GM23338 (cell line): ENCODE data around the gene SIRPB2.

ENCODE experiments used
- CREB1 ChIP-seq: fragments of 250-450 bp; sonication (Bioruptor Pico); IDR thresholded peaks from 2 replicates; pipeline ENCODE4 v1.5.0; 2020; ENCODE audit warnings: low read depth, mild to moderate bottlenecking, moderate library complexity
- CTCF ChIP-seq, 2 experiments: fragments of 200-600 bp in 1 of 2; sonication (generic) in 1 of 2; conservative IDR thresholded peaks; 2 replicates each; pipeline versions ENCODE4 v1.5.1 to v1.6.1; 2016 to 2017; ENCODE audit warnings: antibody characterized with exemption in 2 of 2, low read depth in 2 of 2, mild to moderate bottlenecking in 2 of 2, moderate library complexity in 1 of 2
- EZH2 ChIP-seq: fragments of 200-600 bp; sonication (generic); IDR thresholded peaks from one replicate; pipeline ENCODE4 v1.8.0; 2017; ENCODE audit warnings: antibody characterized with exemption, mild to moderate bottlenecking, low read depth; ENCODE audit not compliant: unreplicated experiment
- EZH2phosphoT487 ChIP-seq: fragments of 200-600 bp; sonication (generic); IDR thresholded peaks from one replicate; pipeline ENCODE4 v1.8.1; 2018; ENCODE audit warnings: antibody characterized with exemption; ENCODE audit not compliant: unreplicated experiment
- JUNB ChIP-seq: IDR thresholded peaks from one replicate; pipeline ENCODE4 v1.6.1; 2016; ENCODE audit warnings: antibody characterized with exemption; ENCODE audit not compliant: unreplicated experiment
- NANOG ChIP-seq: IDR thresholded peaks from 2 replicates; pipeline ENCODE4 v1.6.1; 2016; ENCODE audit warnings: antibody characterized with exemption, borderline replicate concordance
- POLR2AphosphoS5 ChIP-seq: IDR thresholded peaks from 2 replicates; pipeline ENCODE4 v1.6.1; 2016; ENCODE audit warnings: antibody characterized with exemption, low read depth
- REST ChIP-seq: IDR thresholded peaks from one replicate; pipeline ENCODE4 v1.6.1; 2018; ENCODE audit warnings: antibody characterized with exemption; ENCODE audit not compliant: unreplicated experiment
- STAT1 ChIP-seq: IDR thresholded peaks from one replicate; pipeline ENCODE4 v1.6.1; 2016; ENCODE audit warnings: antibody characterized with exemption; ENCODE audit not compliant: unreplicated experiment
- ZNF114 ChIP-seq: fragments of 250-450 bp; sonication (Bioruptor Pico); IDR thresholded peaks from 2 replicates; pipeline ENCODE4 v1.5.0; 2020; ENCODE audit warnings: mild to moderate bottlenecking, moderate library complexity
- ZNF331 ChIP-seq: fragments of 250-450 bp; sonication (Bioruptor Pico); IDR thresholded peaks from 2 replicates; pipeline ENCODE4 v1.5.0; 2020; ENCODE audit warnings: low read depth, mild to moderate bottlenecking, moderate library complexity
- TF ChIP-seq, protein P1 (sequence below): IDR thresholded peaks from 2 replicates; pipeline ENCODE4 v1.6.1; 2016; ENCODE audit warnings: antibody characterized with exemption
- TF ChIP-seq, protein P2 (sequence below): fragments of 250-450 bp; sonication (Bioruptor Pico); IDR thresholded peaks from 2 replicates; pipeline ENCODE4 v1.5.0; 2020; ENCODE audit warnings: mild to moderate bottlenecking, moderate library complexity

DNA sequence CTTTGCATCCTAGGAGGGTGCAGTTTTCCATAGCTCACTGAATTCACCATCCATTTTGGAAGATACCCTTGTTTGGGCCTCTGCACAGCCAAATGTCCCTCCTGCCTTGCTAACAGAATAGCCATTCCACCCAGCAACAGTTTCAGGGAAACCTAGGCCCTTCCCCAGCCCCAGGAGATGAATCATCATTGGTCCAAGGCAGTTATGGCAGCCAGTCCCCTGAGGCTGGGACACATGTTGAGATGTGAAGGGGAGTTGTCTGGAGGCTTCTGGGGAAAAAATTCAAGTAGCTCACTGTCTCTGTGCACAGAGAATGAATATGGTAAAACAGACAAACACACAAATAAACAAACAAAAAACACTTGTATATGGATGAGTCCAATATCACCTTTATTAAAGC, 17.4 kb upstream of the SIRPB2 start:
- TF ChIP-seq CTCF (conservative IDR thresholded peaks at IDR 0.05; ENCODE audit: low read depth in 2 of 2) (no peak), EZH2phosphoT487 (no peak), EZH2 (no peak), REST (no peak), ZNF114 (no peak), POLR2AphosphoS5 (no peak), JUNB (no peak), CREB1 (CRISPR knock-in tag) (no peak), STAT1 (no peak), NANOG (no peak), ZNF331 (CRISPR knock-in tag) (no peak)
- TF ChIP-seq, protein P1, sequence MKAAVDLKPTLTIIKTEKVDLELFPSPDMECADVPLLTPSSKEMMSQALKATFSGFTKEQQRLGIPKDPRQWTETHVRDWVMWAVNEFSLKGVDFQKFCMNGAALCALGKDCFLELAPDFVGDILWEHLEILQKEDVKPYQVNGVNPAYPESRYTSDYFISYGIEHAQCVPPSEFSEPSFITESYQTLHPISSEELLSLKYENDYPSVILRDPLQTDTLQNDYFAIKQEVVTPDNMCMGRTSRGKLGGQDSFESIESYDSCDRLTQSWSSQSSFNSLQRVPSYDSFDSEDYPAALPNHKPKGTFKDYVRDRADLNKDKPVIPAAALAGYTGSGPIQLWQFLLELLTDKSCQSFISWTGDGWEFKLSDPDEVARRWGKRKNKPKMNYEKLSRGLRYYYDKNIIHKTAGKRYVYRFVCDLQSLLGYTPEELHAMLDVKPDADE, result no peak
- TF ChIP-seq, protein P2, sequence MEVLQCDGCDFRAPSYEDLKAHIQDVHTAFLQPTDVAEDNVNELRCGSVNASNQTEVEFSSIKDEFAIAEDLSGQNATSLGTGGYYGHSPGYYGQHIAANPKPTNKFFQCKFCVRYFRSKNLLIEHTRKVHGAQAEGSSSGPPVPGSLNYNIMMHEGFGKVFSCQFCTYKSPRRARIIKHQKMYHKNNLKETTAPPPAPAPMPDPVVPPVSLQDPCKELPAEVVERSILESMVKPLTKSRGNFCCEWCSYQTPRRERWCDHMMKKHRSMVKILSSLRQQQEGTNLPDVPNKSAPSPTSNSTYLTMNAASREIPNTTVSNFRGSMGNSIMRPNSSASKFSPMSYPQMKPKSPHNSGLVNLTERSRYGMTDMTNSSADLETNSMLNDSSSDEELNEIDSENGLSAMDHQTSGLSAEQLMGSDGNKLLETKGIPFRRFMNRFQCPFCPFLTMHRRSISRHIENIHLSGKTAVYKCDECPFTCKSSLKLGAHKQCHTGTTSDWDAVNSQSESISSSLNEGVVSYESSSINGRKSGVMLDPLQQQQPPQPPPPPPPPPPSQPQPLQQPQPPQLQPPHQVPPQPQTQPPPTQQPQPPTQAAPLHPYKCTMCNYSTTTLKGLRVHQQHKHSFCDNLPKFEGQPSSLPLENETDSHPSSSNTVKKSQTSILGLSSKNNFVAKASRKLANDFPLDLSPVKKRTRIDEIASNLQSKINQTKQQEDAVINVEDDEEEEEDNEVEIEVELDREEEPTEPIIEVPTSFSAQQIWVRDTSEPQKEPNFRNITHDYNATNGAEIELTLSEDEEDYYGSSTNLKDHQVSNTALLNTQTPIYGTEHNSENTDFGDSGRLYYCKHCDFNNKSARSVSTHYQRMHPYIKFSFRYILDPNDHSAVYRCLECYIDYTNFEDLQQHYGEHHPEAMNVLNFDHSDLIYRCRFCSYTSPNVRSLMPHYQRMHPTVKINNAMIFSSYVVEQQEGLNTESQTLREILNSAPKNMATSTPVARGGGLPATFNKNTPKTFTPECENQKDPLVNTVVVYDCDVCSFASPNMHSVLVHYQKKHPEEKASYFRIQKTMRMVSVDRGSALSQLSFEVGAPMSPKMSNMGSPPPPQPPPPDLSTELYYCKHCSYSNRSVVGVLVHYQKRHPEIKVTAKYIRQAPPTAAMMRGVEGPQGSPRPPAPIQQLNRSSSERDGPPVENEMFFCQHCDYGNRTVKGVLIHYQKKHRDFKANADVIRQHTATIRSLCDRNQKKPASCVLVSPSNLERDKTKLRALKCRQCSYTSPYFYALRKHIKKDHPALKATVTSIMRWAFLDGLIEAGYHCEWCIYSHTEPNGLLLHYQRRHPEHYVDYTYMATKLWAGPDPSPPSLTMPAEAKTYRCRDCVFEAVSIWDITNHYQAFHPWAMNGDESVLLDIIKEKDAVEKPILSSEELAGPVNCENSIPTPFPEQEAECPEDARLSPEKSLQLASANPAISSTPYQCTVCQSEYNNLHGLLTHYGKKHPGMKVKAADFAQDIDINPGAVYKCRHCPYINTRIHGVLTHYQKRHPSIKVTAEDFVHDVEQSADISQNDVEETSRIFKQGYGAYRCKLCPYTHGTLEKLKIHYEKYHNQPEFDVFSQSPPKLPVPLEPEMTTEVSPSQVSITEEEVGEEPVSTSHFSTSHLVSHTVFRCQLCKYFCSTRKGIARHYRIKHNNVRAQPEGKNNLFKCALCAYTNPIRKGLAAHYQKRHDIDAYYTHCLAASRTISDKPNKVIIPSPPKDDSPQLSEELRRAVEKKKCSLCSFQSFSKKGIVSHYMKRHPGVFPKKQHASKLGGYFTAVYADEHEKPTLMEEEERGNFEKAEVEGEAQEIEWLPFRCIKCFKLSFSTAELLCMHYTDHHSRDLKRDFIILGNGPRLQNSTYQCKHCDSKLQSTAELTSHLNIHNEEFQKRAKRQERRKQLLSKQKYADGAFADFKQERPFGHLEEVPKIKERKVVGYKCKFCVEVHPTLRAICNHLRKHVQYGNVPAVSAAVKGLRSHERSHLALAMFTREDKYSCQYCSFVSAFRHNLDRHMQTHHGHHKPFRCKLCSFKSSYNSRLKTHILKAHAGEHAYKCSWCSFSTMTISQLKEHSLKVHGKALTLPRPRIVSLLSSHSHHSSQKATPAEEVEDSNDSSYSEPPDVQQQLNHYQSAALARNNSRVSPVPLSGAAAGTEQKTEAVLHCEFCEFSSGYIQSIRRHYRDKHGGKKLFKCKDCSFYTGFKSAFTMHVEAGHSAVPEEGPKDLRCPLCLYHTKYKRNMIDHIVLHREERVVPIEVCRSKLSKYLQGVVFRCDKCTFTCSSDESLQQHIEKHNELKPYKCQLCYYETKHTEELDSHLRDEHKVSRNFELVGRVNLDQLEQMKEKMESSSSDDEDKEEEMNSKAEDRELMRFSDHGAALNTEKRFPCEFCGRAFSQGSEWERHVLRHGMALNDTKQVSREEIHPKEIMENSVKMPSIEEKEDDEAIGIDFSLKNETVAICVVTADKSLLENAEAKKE, result no peak
